ENCODE data around the gene SPDYE3.
"Not testable (repeated sequence)": the region's sequence is repeated elsewhere in the genome, so short reads cannot be mapped to it uniquely, and the experiment has no call there.

Gene SPDYE3

GRCh38 chr7:100292162-100292561 is 15.3 kb upstream of the SPDYE3 start:
- not testable (repeated sequence) for H3K36me3 ChIP-seq (ENCODE audit: insufficient read depth, low read length); H3K27ac ChIP-seq (ENCODE audit: low read depth, low read length); H3K79me2 ChIP-seq (ENCODE audit: control insufficient read depth, insufficient read depth, low read length, unreplicated experiment); H2AFZ ChIP-seq (ENCODE audit: low read length, unreplicated experiment); H3K4me1 ChIP-seq (ENCODE audit: control insufficient read depth, insufficient read depth, low read length, unreplicated experiment); H3K27me3 ChIP-seq (ENCODE audit: insufficient read depth, low read length); H3K4me3 ChIP-seq (ENCODE audit: low read depth, low read length)

GRCh38 chr7:100295269-100295668 is 12.2 kb upstream of the SPDYE3 start:
- H2AFZ ChIP-seq (ENCODE audit: low read length, unreplicated experiment); H3K4me3 ChIP-seq (ENCODE audit: low read depth, low read length); H3K4me1 ChIP-seq (ENCODE audit: control insufficient read depth, insufficient read depth, low read length, unreplicated experiment); H3K27me3 ChIP-seq (ENCODE audit: insufficient read depth, low read length); H3K36me3 ChIP-seq (ENCODE audit: insufficient read depth, low read length); H3K27ac ChIP-seq (ENCODE audit: low read depth, low read length); H3K79me2 ChIP-seq (ENCODE audit: control insufficient read depth, insufficient read depth, low read length, unreplicated experiment): not testable (repeated sequence)

- H3K27me3 ChIP-seq (ENCODE audit: insufficient read depth, low read length); H2AFZ ChIP-seq (ENCODE audit: low read length, unreplicated experiment); H3K4me3 ChIP-seq (ENCODE audit: low read depth, low read length): not testable (repeated sequence)
These were observed 9.5 kb upstream of the SPDYE3 start for GRCh38 chr7:100297852-100298631.

GRCh38 chr7:100298632-100298895 is 8.9 kb upstream of the SPDYE3 start:
- H3K27me3 ChIP-seq (ENCODE audit: insufficient read depth, low read length); H2AFZ ChIP-seq (ENCODE audit: low read length, unreplicated experiment); H3K27ac ChIP-seq (ENCODE audit: low read depth, low read length); H3K79me2 ChIP-seq (ENCODE audit: control insufficient read depth, insufficient read depth, low read length, unreplicated experiment); H3K36me3 ChIP-seq (ENCODE audit: insufficient read depth, low read length); H3K4me1 ChIP-seq (ENCODE audit: control insufficient read depth, insufficient read depth, low read length, unreplicated experiment); H3K4me3 ChIP-seq (ENCODE audit: low read depth, low read length): not testable (repeated sequence)

More at GRCh38 chr7:100297852-100298631, 9.5 kb upstream of the SPDYE3 start:
- H3K36me3 ChIP-seq (ENCODE audit: insufficient read depth, low read length); H3K79me2 ChIP-seq (ENCODE audit: control insufficient read depth, insufficient read depth, low read length, unreplicated experiment); H3K27ac ChIP-seq (ENCODE audit: low read depth, low read length); H3K4me1 ChIP-seq (ENCODE audit: control insufficient read depth, insufficient read depth, low read length, unreplicated experiment): not testable (repeated sequence)

- H3K27ac ChIP-seq (ENCODE audit: low read depth, low read length); H3K27me3 ChIP-seq (ENCODE audit: insufficient read depth, low read length); H3K4me1 ChIP-seq (ENCODE audit: control insufficient read depth, insufficient read depth, low read length, unreplicated experiment); H3K79me2 ChIP-seq (ENCODE audit: control insufficient read depth, insufficient read depth, low read length, unreplicated experiment); H3K36me3 ChIP-seq (ENCODE audit: insufficient read depth, low read length); H3K4me3 ChIP-seq (ENCODE audit: low read depth, low read length); H2AFZ ChIP-seq (ENCODE audit: low read length, unreplicated experiment): not testable (repeated sequence)
These were observed 3.0 kb upstream of the SPDYE3 start for GRCh38 chr7:100304526-100304925.

GRCh38 chr7:100318329-100318728 is 10.8 kb downstream of the SPDYE3 start:
- H2AFZ ChIP-seq (ENCODE audit: low read length, unreplicated experiment); H3K27me3 ChIP-seq (ENCODE audit: insufficient read depth, low read length); H3K79me2 ChIP-seq (ENCODE audit: control insufficient read depth, insufficient read depth, low read length, unreplicated experiment); H3K4me3 ChIP-seq (ENCODE audit: low read depth, low read length); H3K4me1 ChIP-seq (ENCODE audit: control insufficient read depth, insufficient read depth, low read length, unreplicated experiment); H3K36me3 ChIP-seq (ENCODE audit: insufficient read depth, low read length); H3K27ac ChIP-seq (ENCODE audit: low read depth, low read length): not testable (repeated sequence)

- H3K36me3 ChIP-seq (ENCODE audit: insufficient read depth, low read length); H3K27ac ChIP-seq (ENCODE audit: low read depth, low read length); H3K4me3 ChIP-seq (ENCODE audit: low read depth, low read length): not testable (repeated sequence)
These were observed 14.1 kb downstream of the SPDYE3 start for GRCh38 chr7:100321648-100322047.

GRCh38 chr7:100324194-100324593 is 16.7 kb downstream of the SPDYE3 start:
- H3K36me3 ChIP-seq (ENCODE audit: insufficient read depth, low read length); H2AFZ ChIP-seq (ENCODE audit: low read length, unreplicated experiment); H3K4me1 ChIP-seq (ENCODE audit: control insufficient read depth, insufficient read depth, low read length, unreplicated experiment); H3K4me3 ChIP-seq (ENCODE audit: low read depth, low read length); H3K27ac ChIP-seq (ENCODE audit: low read depth, low read length); H3K79me2 ChIP-seq (ENCODE audit: control insufficient read depth, insufficient read depth, low read length, unreplicated experiment); H3K27me3 ChIP-seq (ENCODE audit: insufficient read depth, low read length): not testable (repeated sequence)

More at GRCh38 chr7:100321648-100322047, 14.1 kb downstream of the SPDYE3 start:
- not testable (repeated sequence) for H3K27me3 ChIP-seq (ENCODE audit: insufficient read depth, low read length); H3K79me2 ChIP-seq (ENCODE audit: control insufficient read depth, insufficient read depth, low read length, unreplicated experiment); H3K4me1 ChIP-seq (ENCODE audit: control insufficient read depth, insufficient read depth, low read length, unreplicated experiment); H2AFZ ChIP-seq (ENCODE audit: low read length, unreplicated experiment)

- not testable (repeated sequence) for H3K4me3 ChIP-seq (ENCODE audit: low read depth, low read length); H3K36me3 ChIP-seq (ENCODE audit: insufficient read depth, low read length); H3K79me2 ChIP-seq (ENCODE audit: control insufficient read depth, insufficient read depth, low read length, unreplicated experiment); H3K27me3 ChIP-seq (ENCODE audit: insufficient read depth, low read length); H2AFZ ChIP-seq (ENCODE audit: low read length, unreplicated experiment); H3K4me1 ChIP-seq (ENCODE audit: control insufficient read depth, insufficient read depth, low read length, unreplicated experiment); H3K27ac ChIP-seq (ENCODE audit: low read depth, low read length)
These were observed 18.2 kb downstream of the SPDYE3 start for GRCh38 chr7:100325671-100326070.

- not testable (repeated sequence) for H3K79me2 ChIP-seq (ENCODE audit: control insufficient read depth, insufficient read depth, low read length, unreplicated experiment); H3K27ac ChIP-seq (ENCODE audit: low read depth, low read length); H3K4me1 ChIP-seq (ENCODE audit: control insufficient read depth, insufficient read depth, low read length, unreplicated experiment); H3K27me3 ChIP-seq (ENCODE audit: insufficient read depth, low read length); H3K4me3 ChIP-seq (ENCODE audit: low read depth, low read length); H2AFZ ChIP-seq (ENCODE audit: low read length, unreplicated experiment); H3K36me3 ChIP-seq (ENCODE audit: insufficient read depth, low read length)
These were observed 19.4 kb downstream of the SPDYE3 start for GRCh38 chr7:100326914-100327313.

GRCh38 chr7:100335566-100336466 is 28.3 kb downstream of the SPDYE3 start:
- Histone ChIP-seq H3K4me3 (ENCODE audit: low read depth, low read length) (peak overlapping the region; percentile 97), H2AFZ (ENCODE audit: low read length, unreplicated experiment) (peak overlapping the region; percentile 81), H3K79me2 (ENCODE audit: control insufficient read depth, insufficient read depth, low read length, unreplicated experiment) (peaks cover 16% of the 10 kb centered on the region), H3K27ac (ENCODE audit: low read depth, low read length) (peak overlapping the region; percentile 75)
- not testable (repeated sequence) for H3K36me3 ChIP-seq (ENCODE audit: insufficient read depth, low read length); H3K4me1 ChIP-seq (ENCODE audit: control insufficient read depth, insufficient read depth, low read length, unreplicated experiment); H3K27me3 ChIP-seq (ENCODE audit: insufficient read depth, low read length)

Data from ACC112 (cell line).